ENCODE data around the gene RPL39.
"Not testable (repeated sequence)": the region's sequence is repeated elsewhere in the genome, so short reads cannot be mapped to it uniquely, and the experiment has no call there.

RPL39 gene

DNA sequence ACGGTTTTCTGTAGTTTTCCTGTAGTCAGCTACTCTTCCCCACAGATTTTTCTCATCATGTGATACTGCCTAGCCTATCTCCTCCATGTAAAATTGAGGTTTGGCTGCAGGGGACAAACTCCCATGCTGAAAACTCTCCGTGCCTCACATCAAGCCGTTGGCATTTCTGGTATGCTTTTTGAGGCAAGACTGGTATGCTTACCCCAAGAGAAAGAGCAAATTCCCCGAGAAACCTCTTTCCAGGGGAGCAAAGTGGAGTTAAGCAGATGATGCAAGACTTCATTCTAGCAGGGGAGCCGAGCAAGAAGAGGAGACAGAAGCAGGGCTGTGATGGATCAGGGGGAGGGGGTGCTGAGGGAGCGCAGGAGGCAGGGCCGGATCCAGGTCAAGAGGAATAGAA lies 28.2 kb downstream of the RPL39 start:
- peak; percentile 42 for DNase-seq (ENCODE audit: low read depth)

GRCh38 chrX:119762718-119763117 lies 28.7 kb downstream of the RPL39 start:
- no peak for DNase-seq (ENCODE audit: low read depth)

- DNase-seq (ENCODE audit: low read depth): no peak
Observed at GRCh38 chrX:119760026-119760877, 31.2 kb downstream of the RPL39 start.

DNA sequence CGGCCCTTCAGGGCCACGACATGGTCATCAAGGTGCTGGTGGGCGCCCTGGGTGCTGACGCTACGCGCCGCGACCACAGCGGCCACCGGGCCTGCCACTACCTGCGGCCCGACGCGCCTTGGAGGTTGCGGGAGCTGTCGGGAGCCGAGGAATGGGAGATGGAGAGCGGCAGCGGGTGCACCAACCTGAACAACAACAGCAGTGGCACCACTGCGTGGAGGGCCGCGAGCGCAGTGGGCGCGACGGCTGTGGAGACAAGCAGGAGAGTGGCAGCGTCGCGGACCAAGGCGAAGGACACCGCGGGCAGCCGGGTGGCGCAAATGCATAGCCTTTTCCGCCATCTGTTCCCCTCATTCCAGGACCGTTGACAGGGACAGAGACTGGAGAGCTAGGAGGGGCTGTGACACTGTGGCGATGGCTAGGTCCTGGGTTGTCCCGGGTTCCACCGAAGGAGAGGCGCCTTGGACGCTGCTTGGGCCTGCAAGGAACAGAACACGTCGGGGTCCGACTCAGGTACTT lies 32.1 kb downstream of the RPL39 start:
- DNase-seq (ENCODE audit: low read depth): no peak

GRCh38 chrX:119758731-119759247 lies 32.6 kb downstream of the RPL39 start:
- no peak for DNase-seq (ENCODE audit: low read depth)

DNA sequence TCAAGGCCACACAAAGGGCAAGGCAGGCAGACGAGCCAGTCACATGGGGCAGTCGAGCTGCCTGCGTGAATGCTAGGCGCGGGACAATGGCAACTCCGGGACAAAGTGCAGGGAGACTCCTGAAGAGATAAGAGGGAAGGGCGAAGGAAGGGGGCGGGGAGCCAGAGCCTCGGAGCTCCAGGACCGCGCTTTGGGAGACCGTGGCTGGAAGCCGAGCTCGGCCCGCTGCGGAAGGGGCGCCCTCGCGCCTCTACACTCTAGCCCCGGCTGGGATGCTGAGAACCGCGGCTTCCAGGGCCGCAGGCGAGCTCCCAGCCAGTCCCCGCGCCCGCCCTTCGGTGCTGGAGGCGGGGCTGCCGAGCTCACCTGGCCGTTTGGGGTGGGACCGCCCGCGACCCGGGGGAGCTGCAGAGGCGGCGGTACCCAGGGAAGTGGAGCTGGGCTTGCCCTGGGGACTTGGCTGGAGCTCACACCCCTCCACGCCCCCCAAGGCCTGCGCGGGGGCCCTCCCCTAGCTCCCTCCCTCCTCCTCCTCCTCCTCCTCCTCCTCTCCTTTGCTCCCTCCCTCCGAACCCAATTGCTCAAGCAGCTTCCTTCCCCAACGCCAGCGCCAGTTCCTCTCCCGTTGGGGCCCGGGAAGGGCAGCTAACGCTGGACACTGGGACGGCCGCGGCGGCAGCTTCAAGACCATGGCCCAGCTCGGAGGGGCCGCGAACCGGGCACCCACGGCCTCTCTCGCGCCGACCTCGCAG lies 33.3 kb downstream of the RPL39 start, which contains the start of gene SOWAHD:
Gene SOWAHD (plus strand): TSS at position 610 of the 752 bp plus-strand sequence. CDS start 80 bp downstream, at position 690.
- DNase-seq (ENCODE audit: low read depth): no peak

GRCh38 chrX:119757646-119757978 lies 33.8 kb downstream of the RPL39 start:
- DNase-seq (ENCODE audit: low read depth): no peak

DNA sequence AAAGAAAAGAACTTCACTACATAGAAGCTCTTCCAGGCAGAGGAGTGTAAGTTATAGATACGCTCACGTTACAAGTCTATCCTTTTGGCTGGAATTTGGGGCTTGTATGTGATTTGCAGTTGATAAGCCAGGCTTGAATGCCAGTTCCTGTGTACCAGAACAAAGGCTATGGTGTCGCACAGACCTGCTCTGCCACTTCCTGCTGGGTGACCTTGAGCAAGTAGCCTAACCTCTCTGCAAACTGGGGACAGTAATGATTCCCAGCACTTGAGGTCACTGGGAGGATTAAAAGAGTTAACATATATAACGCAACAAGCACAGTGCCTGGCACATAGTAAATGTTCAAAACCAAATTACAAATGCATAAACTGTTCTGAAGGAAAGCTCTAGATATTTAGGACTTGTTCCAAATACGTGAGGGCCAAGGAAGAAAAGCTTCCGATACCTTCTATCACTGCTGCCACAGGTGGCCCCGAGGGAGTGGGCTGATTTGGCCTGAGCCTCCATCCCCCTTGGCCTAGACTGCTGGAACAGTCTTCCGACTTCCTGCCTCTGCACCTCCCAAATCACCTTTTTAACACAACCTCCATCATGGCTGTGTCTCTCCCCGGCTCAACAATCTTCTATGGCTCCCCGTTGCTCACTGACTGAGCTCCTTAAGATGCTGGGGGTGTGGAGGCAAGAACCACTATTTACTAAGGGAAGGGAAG lies 34.3 kb downstream of the RPL39 start:
- DNase-seq (ENCODE audit: low read depth): no peak

DNA sequence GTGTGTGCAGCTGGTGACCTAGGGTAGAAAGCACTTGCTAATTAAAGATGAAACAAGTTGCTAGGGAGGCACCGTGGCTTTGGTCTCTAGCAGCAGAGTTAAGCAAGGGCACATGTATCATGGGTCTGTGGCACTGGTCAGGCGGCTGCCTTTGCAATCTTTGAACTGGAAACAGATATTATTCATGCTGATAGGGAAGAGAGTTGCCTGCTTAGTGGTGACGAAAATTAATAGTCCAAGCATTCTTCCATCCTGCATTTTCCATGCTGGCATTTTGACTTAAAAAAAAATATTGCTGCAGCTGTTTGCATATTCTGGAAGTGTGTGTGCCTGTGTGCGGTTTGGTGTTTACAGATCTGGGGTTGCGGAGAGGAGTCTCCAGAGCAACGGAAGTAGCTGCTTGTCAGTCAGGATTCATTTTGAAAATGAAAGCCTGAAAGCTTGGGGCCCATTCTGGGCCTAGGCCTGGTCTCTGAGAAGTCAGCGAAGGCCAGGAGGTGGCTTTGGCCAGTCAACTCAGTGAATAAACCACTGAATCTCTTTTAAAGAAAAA lies 35.4 kb downstream of the RPL39 start:
- no peak for DNase-seq (ENCODE audit: low read depth)

DNA sequence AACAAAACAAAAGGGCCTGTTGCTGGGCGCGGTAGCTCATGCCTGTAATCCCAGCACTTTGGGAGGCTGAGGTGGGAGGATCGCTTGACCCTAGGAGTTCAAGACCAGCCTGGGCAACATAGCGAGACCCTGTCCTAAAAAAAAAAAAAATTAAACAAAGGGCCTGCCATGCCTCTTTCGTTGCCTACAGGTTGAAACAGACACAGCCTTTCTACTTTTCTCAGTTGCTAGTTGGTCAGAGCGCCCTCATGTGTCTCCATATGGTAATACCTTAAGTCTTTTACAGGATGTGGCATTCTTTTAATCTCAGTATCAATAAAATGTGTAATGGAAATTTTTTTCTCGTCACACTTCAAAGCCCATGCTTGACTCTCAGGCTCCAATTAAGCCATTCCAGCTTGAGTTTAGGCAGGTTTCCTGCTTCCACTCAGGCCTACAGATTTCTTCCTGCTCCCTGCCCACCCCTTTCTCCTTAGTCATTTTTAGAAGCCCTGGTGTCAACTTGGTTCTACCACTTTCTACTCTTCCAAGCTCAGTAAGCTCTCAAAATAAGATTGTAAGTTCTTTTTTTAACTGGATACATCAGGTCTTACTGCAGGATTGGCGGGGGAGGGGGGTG lies 37.7 kb downstream of the RPL39 start:
- DNase-seq (ENCODE audit: low read depth): no peak

DNA sequence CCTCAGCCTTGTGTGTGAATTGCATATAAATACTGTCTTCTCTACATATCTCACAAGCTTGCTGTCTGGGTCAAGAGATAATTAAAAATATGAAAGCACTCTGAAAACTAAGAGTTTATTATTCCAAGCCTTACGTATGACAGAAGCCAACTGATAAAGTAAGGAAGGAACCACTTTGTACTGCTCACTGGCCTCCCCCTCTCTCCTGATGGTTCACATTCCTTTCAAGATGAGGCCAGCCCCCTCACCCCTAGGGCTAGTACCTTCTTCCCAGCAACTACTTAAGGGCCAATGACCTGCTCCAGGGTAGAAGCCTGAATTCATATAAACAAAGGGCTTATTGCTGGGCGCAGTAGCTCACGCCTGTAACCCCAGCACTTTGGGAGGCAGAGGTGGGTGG lies 38.4 kb downstream of the RPL39 start:
- no peak for DNase-seq (ENCODE audit: low read depth)

DNA sequence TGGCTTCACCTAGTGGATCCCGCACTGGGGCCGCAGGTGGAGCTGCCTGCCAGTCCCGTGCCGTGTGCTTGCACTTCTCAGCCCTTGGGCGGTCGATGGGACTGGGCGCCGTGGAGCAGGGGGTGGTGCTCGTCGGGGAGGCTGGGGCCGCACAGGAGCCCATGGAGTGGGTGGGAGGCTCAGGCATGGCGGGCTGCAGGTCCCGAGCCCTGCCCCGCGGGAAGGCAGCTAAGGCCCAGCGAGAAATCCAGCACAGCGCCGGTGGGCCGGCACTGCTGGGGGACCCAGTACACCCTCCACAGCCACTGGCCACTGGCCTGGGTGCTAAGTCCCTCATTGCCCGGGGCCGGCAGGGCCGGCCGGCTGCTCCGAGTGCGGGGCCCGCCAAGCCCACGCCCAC lies 40.7 kb downstream of the RPL39 start:
- not testable (repeated sequence) for DNase-seq (ENCODE audit: low read depth)

- not testable (repeated sequence) for DNase-seq (ENCODE audit: low read depth)
Observed at GRCh38 chrX:119750131-119750530, 41.3 kb downstream of the RPL39 start.

DNA sequence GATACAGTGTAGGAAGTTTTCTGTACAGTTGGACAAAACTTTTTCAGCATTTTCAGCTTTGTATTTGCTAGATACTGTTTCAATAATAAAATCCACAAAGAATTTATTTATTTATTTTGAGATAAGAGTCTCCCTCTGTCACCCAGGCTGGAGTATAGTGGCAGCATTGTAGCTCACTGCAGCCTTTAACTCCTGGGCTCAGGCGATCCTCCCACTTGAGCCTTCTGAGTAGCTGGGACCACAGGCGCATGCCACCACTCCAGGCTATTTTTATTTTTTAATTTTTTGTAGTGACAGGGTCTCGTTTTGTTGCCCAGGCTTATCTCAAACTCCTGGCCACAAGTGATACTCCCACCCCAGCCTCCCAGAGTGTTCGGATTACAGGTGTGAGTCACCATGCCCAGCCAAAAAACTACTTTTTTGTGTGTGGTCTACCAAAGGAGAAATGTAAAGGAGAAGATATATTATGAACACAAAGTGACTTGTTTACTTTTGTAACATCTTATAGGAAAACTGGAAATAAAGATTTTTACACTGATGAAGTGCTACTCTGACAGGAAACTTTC lies 46.1 kb downstream of the RPL39 start:
- no peak for DNase-seq (ENCODE audit: low read depth)

DNA sequence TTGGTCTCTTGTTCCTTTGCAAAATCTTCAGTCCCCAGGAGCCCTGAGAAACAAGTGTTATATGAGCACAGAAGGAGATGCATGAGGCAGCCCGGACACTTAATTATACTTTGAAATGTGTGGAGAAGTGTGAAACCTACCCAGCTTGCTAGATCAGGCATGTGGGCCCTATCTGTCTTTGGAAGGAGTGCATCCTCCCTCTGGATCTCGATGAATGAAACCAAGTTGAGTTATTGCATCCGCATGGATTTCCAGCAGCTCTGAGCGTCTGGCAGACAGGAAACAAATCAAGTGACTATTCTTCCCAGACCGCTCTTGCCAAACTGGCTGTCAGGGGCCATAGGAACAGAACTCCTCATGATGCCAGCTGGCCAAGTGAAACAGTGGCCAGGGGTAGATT lies 52.7 kb downstream of the RPL39 start:
- DNase-seq (ENCODE audit: low read depth): no peak
